Transverse colon (tissue), 4 donors: ENCODE results near the gene MYPN.

ENCODE experiments used
- EP300 ChIP-seq: sonication (generic); formaldehyde crosslinking; IDR thresholded peaks from one replicate; pipeline ENCODE4 v1.6.1; 2017; ENCODE audit warnings: antibody characterized with exemption, low read depth
- POLR2A ChIP-seq: fragments of 450-650 bp; IDR thresholded peaks from one replicate; pipeline ENCODE4 v1.6.1; 2016; ENCODE audit warnings: antibody characterized with exemption, mild to moderate bottlenecking, moderate library complexity
- POLR2AphosphoS5 ChIP-seq, 3 donors: sonication (generic); formaldehyde crosslinking; IDR thresholded peaks; one replicate each; pipeline ENCODE4 v1.6.1; 2016; ENCODE audit warnings: antibody characterized with exemption in 3 of 3
- TF ChIP-seq, protein P1 (sequence below), 5 experiments: fragments of 200-600 bp in 3 of 5; fragments of 450-650 bp in 2 of 5; sonication (generic) in 3 of 5; IDR thresholded peaks; 1 replicate in 2 of 5; 2 replicates in 3 of 5; pipeline ENCODE4 v1.5.1; 2016 to 2017; ENCODE audit warnings: antibody characterized with exemption in 5 of 5, inconsistent platforms in 3 of 5, mild to moderate bottlenecking in 2 of 5, moderate library complexity in 1 of 5

DNA sequence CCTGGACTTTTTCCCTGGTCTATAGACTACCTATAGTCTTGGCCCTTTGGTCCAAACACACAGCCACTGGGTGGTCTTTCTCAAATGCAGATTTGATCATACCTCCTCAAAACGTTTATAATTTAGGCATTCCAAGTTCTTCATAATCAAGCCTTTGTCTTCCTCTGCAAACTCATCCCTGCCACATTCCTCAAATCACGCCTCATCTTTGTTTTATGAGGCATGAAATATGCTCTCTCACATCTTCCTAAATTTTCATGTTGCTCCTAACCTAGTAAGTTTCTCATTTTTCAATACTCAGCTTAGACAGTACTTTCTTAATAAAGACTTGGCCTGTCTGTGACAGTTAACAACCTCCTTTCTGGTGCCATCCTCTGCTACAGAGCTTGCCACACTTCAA is 23.3 kb upstream of the MYPN start:
- TF ChIP-seq, protein P1, sequence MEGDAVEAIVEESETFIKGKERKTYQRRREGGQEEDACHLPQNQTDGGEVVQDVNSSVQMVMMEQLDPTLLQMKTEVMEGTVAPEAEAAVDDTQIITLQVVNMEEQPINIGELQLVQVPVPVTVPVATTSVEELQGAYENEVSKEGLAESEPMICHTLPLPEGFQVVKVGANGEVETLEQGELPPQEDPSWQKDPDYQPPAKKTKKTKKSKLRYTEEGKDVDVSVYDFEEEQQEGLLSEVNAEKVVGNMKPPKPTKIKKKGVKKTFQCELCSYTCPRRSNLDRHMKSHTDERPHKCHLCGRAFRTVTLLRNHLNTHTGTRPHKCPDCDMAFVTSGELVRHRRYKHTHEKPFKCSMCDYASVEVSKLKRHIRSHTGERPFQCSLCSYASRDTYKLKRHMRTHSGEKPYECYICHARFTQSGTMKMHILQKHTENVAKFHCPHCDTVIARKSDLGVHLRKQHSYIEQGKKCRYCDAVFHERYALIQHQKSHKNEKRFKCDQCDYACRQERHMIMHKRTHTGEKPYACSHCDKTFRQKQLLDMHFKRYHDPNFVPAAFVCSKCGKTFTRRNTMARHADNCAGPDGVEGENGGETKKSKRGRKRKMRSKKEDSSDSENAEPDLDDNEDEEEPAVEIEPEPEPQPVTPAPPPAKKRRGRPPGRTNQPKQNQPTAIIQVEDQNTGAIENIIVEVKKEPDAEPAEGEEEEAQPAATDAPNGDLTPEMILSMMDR (IDR thresholded peaks at IDR 0.05), result no peak
- TF ChIP-seq POLR2AphosphoS5 (IDR thresholded peaks at IDR 0.05), result no peak
- TF ChIP-seq POLR2A, result no peak
- TF ChIP-seq EP300, result no peak
